Fibroblast of lung (primary cell): Measurements from ENCODE around the gene PLA2G6. TPM values are rescaled to one million over a fixed set of nuclear protein-coding genes. Genes with fewer than 3 reads are reported as not detected.
"Not testable (repeated sequence)": the region's sequence is repeated elsewhere in the genome, so short reads cannot be mapped to it uniquely, and the experiment has no call there.

Source experiments
- DNase-seq, 2 donors: peaks; one replicate each; pipeline versions ENCODE4 v3.0.0 to v3.0.0-alpha.2; 2010; ENCODE audit warnings: low read depth in 2 of 2
- H2AFZ ChIP-seq: 2 replicates; pipeline ENCODE4 v1.5.1; 2012; ENCODE audit warnings: low read length, control low read depth, inconsistent platforms
- H3K27ac ChIP-seq: 2 replicates; pipeline ENCODE4 v1.5.1; 2011; ENCODE audit warnings: low read length, control low read depth; ENCODE audit not compliant: insufficient read depth
- H3K27me3 ChIP-seq: 2 replicates; pipeline ENCODE4 v1.5.1; 2011; ENCODE audit warnings: mild to moderate bottlenecking, low read length; ENCODE audit not compliant: control insufficient read depth, insufficient read depth
- H3K36me3 ChIP-seq: 2 replicates; pipeline ENCODE4 v1.5.1; 2011; ENCODE audit warnings: low read length; ENCODE audit not compliant: control insufficient read depth, insufficient read depth
- H3K4me1 ChIP-seq: 2 replicates; pipeline ENCODE4 v1.5.1; 2011; ENCODE audit warnings: low read length; ENCODE audit not compliant: control insufficient read depth, insufficient read depth; ENCODE audit errors: extremely low read depth
- H3K4me2 ChIP-seq: 2 replicates; pipeline ENCODE4 v1.5.1; 2011; ENCODE audit warnings: low read length, control low read depth; ENCODE audit not compliant: insufficient read depth; ENCODE audit errors: extremely low read depth
- H3K4me3 ChIP-seq, 4 experiments: fragments of 200-600 bp in 1 of 4; sonication (generic) in 1 of 4; replicated peaks in 1 of 4; 2 replicates each; pipeline ENCODE4 v1.5.1; 2011 to 2016; ENCODE audit warnings: low read length in 4 of 4, low read depth in 3 of 4, mild to moderate bottlenecking in 3 of 4, control low read depth in 2 of 4, inconsistent platforms in 1 of 4, mixed read lengths in 1 of 4; ENCODE audit not compliant: insufficient read depth in 1 of 4; ENCODE audit errors: control extremely low read depth in 1 of 4
- H3K79me2 ChIP-seq: 2 replicates; pipeline ENCODE4 v1.5.1; 2012; ENCODE audit warnings: mild to moderate bottlenecking, low read length, inconsistent platforms; ENCODE audit not compliant: control insufficient read depth, insufficient read depth
- H3K9ac ChIP-seq: 2 replicates; pipeline ENCODE4 v1.5.1; 2011; ENCODE audit warnings: mild to moderate bottlenecking, low read length, control low read depth; ENCODE audit not compliant: insufficient read depth
- H3K9me3 ChIP-seq: 2 replicates; pipeline ENCODE4 v1.5.1; 2012; ENCODE audit warnings: low read depth, low read length; ENCODE audit not compliant: control insufficient read depth, insufficient read depth
- H4K20me1 ChIP-seq: 2 replicates; pipeline ENCODE4 v1.5.1; 2011; ENCODE audit warnings: low read length; ENCODE audit not compliant: control insufficient read depth, insufficient read depth; ENCODE audit errors: extremely low read depth
- EZH2 ChIP-seq: IDR thresholded peaks from 2 replicates; pipeline ENCODE4 v1.5.1; 2012; ENCODE audit warnings: low read length, control low read depth, mild to moderate bottlenecking; ENCODE audit errors: missing control alignments
- polyA plus RNA-seq, 2 donors: library from polyadenylated mRNA; depleted of rRNA in 1 of 2; stranded (reverse) in 1 of 2; unstranded in 1 of 2; fragments of >200 nt; gene quantifications; 2 replicates each; pipeline ENCODE4 v1.2.1, GENCODE V29; 2011 to 2012; ENCODE audit warnings: missing spikeins in 1 of 2
- total RNA-seq: library from RNA; depleted of rRNA; stranded (reverse); fragments of >200 nt; gene quantifications from 2 replicates; pipeline ENCODE4 v1.2.1, GENCODE V29; 2014
- TF ChIP-seq, protein P1 (sequence below), 2 donors: IDR thresholded peaks in 1 of 2; conservative IDR thresholded peaks in 1 of 2; 1 replicate in 1 of 2; 2 replicates in 1 of 2; pipeline ENCODE4 v1.5.1; 2011 to 2012; ENCODE audit warnings: low read length in 2 of 2, control low read depth in 1 of 2, inconsistent platforms in 1 of 2, low read depth in 1 of 2, mild to moderate bottlenecking in 1 of 2

The PLA2G6 gene
- total and polyA plus RNA-seq, 2 donors (not counting 1 experiment from before 2014, with no cell fraction given), result 4.8 to 29.9 TPM

DNA sequence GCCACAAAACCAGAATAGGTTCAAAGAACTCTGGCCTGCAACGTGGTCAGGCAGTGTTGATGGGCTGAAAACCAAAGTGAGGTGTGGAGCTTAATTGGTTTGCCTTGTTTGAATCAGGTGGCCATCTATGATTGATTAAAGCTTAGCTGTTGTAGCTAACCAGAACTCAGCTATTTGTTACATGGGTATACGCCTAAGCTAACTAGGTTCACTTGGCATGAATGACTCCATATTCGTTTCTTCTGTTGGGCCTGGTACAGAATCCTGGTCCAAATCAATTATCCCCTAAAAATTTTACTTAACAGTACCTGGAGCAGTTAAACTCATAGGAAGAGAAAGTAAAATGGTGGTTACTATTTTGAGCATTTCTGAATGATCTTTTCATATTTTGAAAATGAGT, 63.4 kb downstream of the PLA2G6 start:
- H3K4me3 ChIP-seq, result no peak overlapping the region
- no peak overlapping the region for H3K9ac ChIP-seq
- no peak overlapping the region for H3K27ac ChIP-seq
- no peak overlapping the region for H2AFZ ChIP-seq
- DNase-seq, result no peak
- H3K9me3 ChIP-seq, result no peaks in the 10 kb centered on the region
- no peak overlapping the region for H3K4me2 ChIP-seq
- TF ChIP-seq EZH2, result no peak
- TF ChIP-seq, protein P1, sequence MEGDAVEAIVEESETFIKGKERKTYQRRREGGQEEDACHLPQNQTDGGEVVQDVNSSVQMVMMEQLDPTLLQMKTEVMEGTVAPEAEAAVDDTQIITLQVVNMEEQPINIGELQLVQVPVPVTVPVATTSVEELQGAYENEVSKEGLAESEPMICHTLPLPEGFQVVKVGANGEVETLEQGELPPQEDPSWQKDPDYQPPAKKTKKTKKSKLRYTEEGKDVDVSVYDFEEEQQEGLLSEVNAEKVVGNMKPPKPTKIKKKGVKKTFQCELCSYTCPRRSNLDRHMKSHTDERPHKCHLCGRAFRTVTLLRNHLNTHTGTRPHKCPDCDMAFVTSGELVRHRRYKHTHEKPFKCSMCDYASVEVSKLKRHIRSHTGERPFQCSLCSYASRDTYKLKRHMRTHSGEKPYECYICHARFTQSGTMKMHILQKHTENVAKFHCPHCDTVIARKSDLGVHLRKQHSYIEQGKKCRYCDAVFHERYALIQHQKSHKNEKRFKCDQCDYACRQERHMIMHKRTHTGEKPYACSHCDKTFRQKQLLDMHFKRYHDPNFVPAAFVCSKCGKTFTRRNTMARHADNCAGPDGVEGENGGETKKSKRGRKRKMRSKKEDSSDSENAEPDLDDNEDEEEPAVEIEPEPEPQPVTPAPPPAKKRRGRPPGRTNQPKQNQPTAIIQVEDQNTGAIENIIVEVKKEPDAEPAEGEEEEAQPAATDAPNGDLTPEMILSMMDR (conservative IDR thresholded peaks at IDR 0.05 in 1 of 2, IDR thresholded peaks at IDR 0.05 in 1 of 2; ENCODE audit: low read depth in 1 of 2, low read length in 2 of 2), result no peak
- no peaks in the 10 kb centered on the region for H3K27me3 ChIP-seq
- no peaks in the 10 kb centered on the region for H4K20me1 ChIP-seq
- H3K4me1 ChIP-seq, result no peaks in the 10 kb centered on the region
- no peaks in the 10 kb centered on the region for H3K36me3 ChIP-seq
- H3K79me2 ChIP-seq, result no peaks in the 10 kb centered on the region

DNA sequence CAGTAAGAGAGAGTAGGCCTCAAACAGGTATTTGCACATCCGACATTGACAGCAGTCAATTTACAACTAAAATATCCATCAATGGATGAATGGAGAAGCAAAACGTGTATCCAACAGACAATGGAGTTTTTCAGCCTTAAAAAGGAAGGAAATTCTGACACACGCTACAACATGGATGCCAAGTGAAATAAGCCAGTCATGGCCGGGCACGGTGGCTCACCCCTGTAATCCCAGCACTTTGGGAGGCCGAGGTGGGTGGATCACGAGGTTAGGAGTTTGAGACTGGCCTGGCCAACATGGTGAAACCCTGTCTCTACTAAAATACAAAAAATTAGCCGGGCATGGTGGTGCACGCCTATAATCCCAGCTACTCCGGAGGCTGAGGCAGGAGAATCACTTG, 64.1 kb downstream of the PLA2G6 start:
- not testable (repeated sequence) for H3K36me3 ChIP-seq, H2AFZ ChIP-seq, H3K4me2 ChIP-seq, H3K27me3 ChIP-seq, H3K4me3 ChIP-seq, DNase-seq, H4K20me1 ChIP-seq, H3K9me3 ChIP-seq, H3K27ac ChIP-seq, H3K9ac ChIP-seq, H3K79me2 ChIP-seq, H3K4me1 ChIP-seq

- no peak overlapping the region for H3K4me3 ChIP-seq
- TF ChIP-seq EZH2, result no peak
- TF ChIP-seq, protein P1 (conservative IDR thresholded peaks at IDR 0.05 in 1 of 2, IDR thresholded peaks at IDR 0.05 in 1 of 2; ENCODE audit: low read depth in 1 of 2, low read length in 2 of 2), result no peak
- H3K4me2 ChIP-seq, result no peak overlapping the region
- no peaks in the 10 kb centered on the region for H3K27me3 ChIP-seq
- no peaks in the 10 kb centered on the region for H3K9me3 ChIP-seq
- H3K4me1 ChIP-seq, result no peaks in the 10 kb centered on the region
- H3K27ac ChIP-seq, result no peak overlapping the region
- H3K9ac ChIP-seq, result no peak overlapping the region
- H3K79me2 ChIP-seq, result no peaks in the 10 kb centered on the region
- no peak overlapping the region for H2AFZ ChIP-seq
- no peaks in the 10 kb centered on the region for H3K36me3 ChIP-seq
- DNase-seq, result no peak
- no peaks in the 10 kb centered on the region for H4K20me1 ChIP-seq
These were observed 66.0 kb downstream of the PLA2G6 start for GRCh38 chr22:38115423-38116205.
